Psoas muscle (tissue), 8 donors: ENCODE results near the gene TMIGD2. TPM values are rescaled to one million over a fixed set of nuclear protein-coding genes. Genes with fewer than 3 reads are reported as not detected.

ENCODE experiments used
- ATAC-seq, 4 donors: fragments of 200-7000 bp; cut with Tn5 transposase; one replicate each; pipeline ENCODE4 v1.9.1; 2020; ENCODE audit warnings: moderate library complexity in 3 of 4, mild to moderate bottlenecking in 2 of 4
- DNase-seq, 2 donors: peaks; one replicate each; pipeline ENCODE4 v3.0.0-alpha.2; 2020
- H3K27ac ChIP-seq: fragments of 200-600 bp; one replicate; pipeline ENCODE4 v1.8.0; 2022
- H3K27me3 ChIP-seq, 3 donors: fragments of 200-600 bp in 1 of 3; one replicate each; pipeline versions ENCODE4 v1.6.1 to v1.8.0; 2013 to 2022; ENCODE audit warnings: low read length in 2 of 3, mild to moderate bottlenecking in 2 of 3, moderate library complexity in 1 of 3; ENCODE audit not compliant: insufficient read depth in 3 of 3
- H3K36me3 ChIP-seq, 2 donors: fragments of 200-600 bp in 1 of 2; one replicate each; pipeline versions ENCODE4 v1.6.1 to v1.8.0; 2013 to 2022; ENCODE audit warnings: low read depth in 1 of 2, mild to moderate bottlenecking in 1 of 2, moderate library complexity in 1 of 2; ENCODE audit not compliant: insufficient read depth in 1 of 2
- H3K4me1 ChIP-seq: fragments of 200-600 bp; one replicate; pipeline ENCODE4 v1.8.0; 2022
- H3K4me3 ChIP-seq: fragments of 200-600 bp; one replicate; pipeline ENCODE4 v1.8.0; 2022; ENCODE audit warnings: mild to moderate bottlenecking
- H3K9me3 ChIP-seq: fragments of 200-600 bp; one replicate; pipeline ENCODE4 v1.8.0; 2022
- CTCF ChIP-seq: fragments of 200-600 bp; IDR thresholded peaks from one replicate; pipeline ENCODE4 v1.8.0; 2022; ENCODE audit warnings: antibody characterized with exemption
- WGBS, 3 donors: extraction: QIAGEN DNeasy Blood & Tissue Kit; methylation state at CpG; one replicate each; pipeline versions ENCODE4 v1.1.6 to v1.1.7; 2013; 5-methylcytosine and 5-hydroxymethylcytosine counted together
- intact Hi-C, 2 donors: fragments of 100-400 bp; cut with DNase I; formaldehyde crosslinking; loops; one replicate each; pipeline versions ENCODE4 v1.11.0 to v1.14.2; 2022
- polyA plus RNA-seq, 3 donors: library from polyadenylated mRNA; stranded (reverse); fragments of 200-250 nt; gene quantifications; one replicate each; pipeline ENCODE4 v1.2.3, GENCODE V29; 2013
- total RNA-seq, 4 donors: library from RNA; stranded (reverse); fragmentation: NEBNext Ultra II Directional in 2 of 4; extraction: Animal tissue kit (Norgen Biotek cat#: 25700) in 2 of 4; gene quantifications; one replicate each; pipeline versions ENCODE4 v1.2.1 to v1.2.4, GENCODE V29; 2021 to 2023
- donor health status: healthy with polysubstance abuse.
- donor health status: DM: no; HTN: no; CAD: no; lungs with moderate emphysema.
- donor health status: Bipolar disorder and iron deficiency.
- donor health status: healthy.
- donor health status: DM: yes; HTN: yes; CAD: no.
- donor health status: DM: no; HTN: no; CAD: no.
- donor health status: DM: no; HTN: no; CAD: no.
- donor health status: DM: yes; HTN: yes; CAD: no.

TMIGD2 gene
- total and polyA plus RNA-seq, 7 donors = 0.10 to 0.20 (median 0.18) TPM; not detected in 4

GRCh38 chr19:4300589-4300988 lies 1.6 kb downstream of the TMIGD2 start:
- intact Hi-C loops = no loop called here
- TF ChIP-seq CTCF = no peak
- Histone ChIP-seq H3K9me3 (no peaks in the 10 kb centered on the region), H3K4me3 (no peak overlapping the region), H3K4me1 (no peaks in the 10 kb centered on the region), H3K27me3 (peaks cover 0 to 28% (median 9%) of the 10 kb centered on the region in 3 donors), H3K36me3 (no peaks in the 10 kb centered on the region), H3K27ac (no peak overlapping the region)
- DNase-seq (no peak), ATAC-seq (no peak)
- 92 to 94% (median 92%) methylated on average over 3 of the region's 3 CpGs for WGBS, 3 donors

DNA sequence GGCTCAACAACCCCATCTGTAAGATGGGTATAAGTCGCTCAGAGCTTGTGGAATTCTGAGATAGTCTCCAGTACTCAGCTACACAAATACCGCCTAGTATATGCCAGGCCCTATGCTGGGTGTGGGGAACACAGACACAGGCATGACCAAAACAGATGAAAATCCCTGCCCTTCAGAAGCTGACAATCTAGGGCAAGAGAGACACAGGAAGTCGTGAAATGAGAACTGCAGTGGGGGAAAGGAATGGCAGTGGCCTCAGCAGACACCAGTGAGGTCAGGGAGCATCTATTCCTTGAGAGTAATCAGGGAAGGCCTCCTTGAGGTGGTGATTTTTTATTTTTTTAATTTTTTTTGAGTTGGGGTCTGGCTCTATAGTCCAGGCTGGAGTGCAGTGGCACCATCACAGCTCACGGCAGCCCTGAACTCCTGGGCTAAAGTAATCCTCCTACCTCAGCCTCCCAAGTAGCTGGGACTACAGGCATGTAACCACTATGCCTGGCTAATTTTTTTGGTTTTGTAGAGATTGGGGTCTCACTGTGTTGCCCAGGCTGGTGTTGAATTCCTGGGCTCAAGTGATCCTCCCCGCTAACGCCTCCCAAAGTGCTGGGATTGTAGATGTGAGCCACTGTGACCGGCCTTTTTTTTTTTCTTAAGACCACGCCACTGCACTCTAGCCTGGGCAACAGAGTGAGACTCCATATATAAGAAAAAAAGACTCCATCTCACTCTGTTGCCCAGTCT lies 3.2 kb downstream of the TMIGD2 start:
- WGBS, 3 donors = 79 to 87% (median 80%) methylated on average over 8 of the region's 8 CpGs
- no peak for TF ChIP-seq CTCF
- ATAC-seq = no peak
- Histone ChIP-seq H3K36me3 (no peaks in the 10 kb centered on the region), H3K4me3 (no peak overlapping the region), H3K27me3 (peaks cover 0 to 18% (median 4%) of the 10 kb centered on the region in 3 donors), H3K9me3 (no peaks in the 10 kb centered on the region), H3K27ac (no peak overlapping the region), H3K4me1 (no peaks in the 10 kb centered on the region)
- intact Hi-C loops = no loop called here
- DNase-seq = no peak

GRCh38 chr19:4297901-4298809 lies 4.0 kb downstream of the TMIGD2 start:
- no peaks in the 10 kb centered on the region for H3K4me1 ChIP-seq
- ATAC-seq = no peak
- peaks cover 0 to 16% (median 4%) of the 10 kb centered on the region in 3 donors for H3K27me3 ChIP-seq
- no peak for DNase-seq
- TF ChIP-seq CTCF = no peak
- H3K36me3 ChIP-seq = no peaks in the 10 kb centered on the region
- H3K27ac ChIP-seq = no peak overlapping the region
- intact Hi-C loops = no loop called here
- no peak overlapping the region for H3K4me3 ChIP-seq
- no peaks in the 10 kb centered on the region for H3K9me3 ChIP-seq
- WGBS, 3 donors = 74 to 80% (median 76%) methylated on average over 27 of the region's 27 CpGs

DNA sequence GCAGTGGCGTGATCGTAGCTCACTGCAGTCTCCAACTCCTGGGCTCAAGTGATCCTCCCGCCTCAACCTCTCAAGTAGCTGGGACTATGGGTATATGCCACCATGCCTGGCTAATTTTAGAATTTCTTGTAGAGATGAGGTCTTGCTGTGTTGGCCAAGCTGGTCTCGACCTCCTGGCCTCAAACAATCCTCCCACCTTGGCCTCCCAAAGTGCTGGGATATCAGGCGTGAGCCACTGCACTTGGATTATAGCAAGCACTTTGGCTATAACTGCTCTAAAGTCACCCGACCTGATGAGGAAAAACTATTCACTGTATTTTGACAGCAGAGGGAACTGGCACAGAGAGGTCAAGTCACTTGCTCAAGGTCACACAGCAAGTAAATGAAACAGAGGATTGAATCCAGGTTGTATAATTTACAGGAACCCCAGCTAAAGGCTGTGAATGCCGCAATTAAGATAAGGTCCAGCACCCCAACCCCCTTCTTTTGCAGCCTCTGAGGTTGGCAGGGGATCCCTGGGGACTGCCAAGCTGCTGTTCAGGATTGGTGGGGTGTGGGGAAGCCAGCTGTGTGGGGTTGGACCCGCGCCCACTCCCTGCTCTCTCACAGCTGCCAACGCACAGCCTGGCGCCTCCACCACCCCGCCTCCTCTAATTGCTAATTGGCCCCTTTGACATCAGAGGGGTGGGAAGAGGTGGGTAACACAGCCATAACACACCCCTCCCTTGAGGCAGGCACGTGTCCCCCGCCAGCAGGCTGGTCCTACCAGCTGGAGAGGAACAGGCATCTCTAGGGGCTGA lies 6.0 kb downstream of the TMIGD2 start:
- Histone ChIP-seq H3K4me1 (no peaks in the 10 kb centered on the region), H3K36me3 (no peaks in the 10 kb centered on the region), H3K4me3 (no peak overlapping the region), H3K27ac (no peak overlapping the region), H3K9me3 (no peaks in the 10 kb centered on the region), H3K27me3 (peaks cover 0 to 16% (median 7%) of the 10 kb centered on the region in 3 donors)
- no peak for ATAC-seq
- intact Hi-C loops = no loop called here
- TF ChIP-seq CTCF = no peak
- WGBS, 3 donors = 32 to 35% (median 35%) methylated on average over 14 of the region's 14 CpGs
- no peak for DNase-seq
